NCI-H187 treated with DMSO at 0.1 percent for 48 hours (cell line): ENCODE measurements around the gene SUSD6.
A peak's percentile ranks its signal among the peaks of the same experiment; 100 is the strongest.

ENCODE experiments used
- DNase-seq: peaks from one replicate; lab custom pipeline; 2025; lab: John Stamatoyannopoulos, UW

The SUSD6 gene

GRCh38 chr14:69650948-69651369 lies 39.6 kb downstream of the SUSD6 start:
- DNase-seq, result no peak

DNA sequence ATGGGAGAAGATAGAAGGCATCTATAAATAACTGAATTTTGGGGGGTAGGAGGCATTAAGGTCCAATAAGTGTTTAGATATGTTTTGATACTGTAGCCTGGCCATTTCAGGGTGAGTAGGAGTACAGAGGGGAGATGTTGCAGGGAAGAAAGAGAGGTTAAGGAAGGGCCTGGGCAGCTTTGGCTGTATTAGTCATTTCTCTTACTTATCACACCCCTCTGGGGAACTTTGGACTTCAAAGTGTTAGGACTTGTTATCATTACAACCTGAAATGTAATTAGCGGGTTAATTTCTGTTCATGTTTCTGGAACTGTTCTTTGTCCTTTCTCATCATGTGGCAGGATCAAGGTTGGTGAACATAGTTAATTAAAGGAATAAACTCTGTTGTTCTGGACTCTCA lies 40.3 kb downstream of the SUSD6 start:
- DNase-seq, result no peak

GRCh38 chr14:69652942-69653684 lies 41.7 kb downstream of the SUSD6 start:
- DNase-seq, result no peak

DNA sequence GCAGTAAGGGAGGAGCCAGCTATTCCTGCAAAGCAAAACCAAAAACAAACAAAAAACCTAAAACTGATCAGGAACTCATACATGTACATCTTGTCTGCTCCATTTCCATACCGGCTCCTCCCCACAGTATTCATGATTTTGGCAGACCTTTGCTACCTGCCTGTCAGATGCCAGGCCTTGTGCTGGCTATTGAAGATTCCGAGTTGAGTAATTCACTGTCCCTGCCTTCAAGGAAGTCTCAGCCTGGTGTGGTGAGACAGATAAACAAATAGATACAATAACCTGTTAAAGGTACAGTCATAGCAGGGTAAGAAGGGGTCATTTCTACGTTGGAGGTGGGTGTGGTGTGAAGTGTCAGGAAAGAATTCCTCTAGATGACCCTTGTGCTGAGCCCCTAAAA lies 42.7 kb downstream of the SUSD6 start:
- no peak for DNase-seq

DNA sequence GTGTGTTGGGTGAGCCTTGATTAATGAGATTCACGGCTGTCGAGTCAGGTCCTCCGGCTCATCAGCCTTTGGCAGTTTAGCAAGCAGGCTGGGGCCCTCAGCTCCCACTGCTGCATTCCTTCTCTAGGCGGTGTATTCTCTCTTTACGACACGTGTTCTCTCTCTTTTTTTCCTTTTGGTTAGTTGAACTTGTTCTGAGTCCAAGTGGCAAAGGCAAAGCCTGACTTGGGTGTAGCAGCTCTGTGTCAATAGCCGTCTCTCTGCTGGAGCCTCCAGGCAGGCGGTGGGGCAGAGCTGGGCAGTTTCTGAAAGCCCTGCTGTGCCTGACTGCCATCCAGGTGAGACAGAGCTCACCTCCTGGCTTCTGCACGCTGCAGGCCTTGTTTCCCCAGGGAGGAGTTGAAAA lies 46.6 kb downstream of the SUSD6 start:
- peak; percentile 60 for DNase-seq

DNA sequence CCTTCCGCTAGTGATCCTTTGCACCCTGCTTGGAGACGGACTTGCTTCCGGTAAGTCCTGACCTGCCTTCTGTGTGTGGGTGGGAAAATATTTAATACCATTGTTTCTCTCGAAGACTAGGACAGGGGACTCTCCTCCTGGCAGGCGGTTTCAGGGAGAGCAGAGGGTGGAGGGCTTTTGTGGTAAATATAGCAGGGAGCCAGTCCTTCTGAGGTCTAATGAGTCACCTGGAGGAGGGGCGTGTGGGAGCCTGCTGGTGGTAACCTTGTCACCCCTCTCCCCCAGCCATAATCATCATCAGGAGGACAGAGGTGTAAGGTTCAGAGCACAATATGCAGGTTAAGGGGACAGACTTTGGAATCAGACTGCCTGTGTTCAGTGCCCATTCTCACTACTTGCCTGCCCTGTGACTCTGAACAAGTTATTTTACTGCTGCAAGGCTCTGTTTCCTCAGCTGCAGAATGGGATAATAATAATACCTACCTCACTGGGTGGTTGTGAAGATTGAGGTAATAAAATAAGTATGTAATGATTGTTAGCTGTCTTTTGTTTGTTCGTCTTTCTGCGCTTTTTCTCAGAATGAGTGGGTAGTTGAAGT lies 47.4 kb downstream of the SUSD6 start:
- no peak for DNase-seq

- DNase-seq, result no peak
These were observed 49.2 kb downstream of the SUSD6 start for GRCh38 chr14:69660344-69661193.

GRCh38 chr14:69661194-69661537 lies 49.8 kb downstream of the SUSD6 start:
- DNase-seq, result no peak

DNA sequence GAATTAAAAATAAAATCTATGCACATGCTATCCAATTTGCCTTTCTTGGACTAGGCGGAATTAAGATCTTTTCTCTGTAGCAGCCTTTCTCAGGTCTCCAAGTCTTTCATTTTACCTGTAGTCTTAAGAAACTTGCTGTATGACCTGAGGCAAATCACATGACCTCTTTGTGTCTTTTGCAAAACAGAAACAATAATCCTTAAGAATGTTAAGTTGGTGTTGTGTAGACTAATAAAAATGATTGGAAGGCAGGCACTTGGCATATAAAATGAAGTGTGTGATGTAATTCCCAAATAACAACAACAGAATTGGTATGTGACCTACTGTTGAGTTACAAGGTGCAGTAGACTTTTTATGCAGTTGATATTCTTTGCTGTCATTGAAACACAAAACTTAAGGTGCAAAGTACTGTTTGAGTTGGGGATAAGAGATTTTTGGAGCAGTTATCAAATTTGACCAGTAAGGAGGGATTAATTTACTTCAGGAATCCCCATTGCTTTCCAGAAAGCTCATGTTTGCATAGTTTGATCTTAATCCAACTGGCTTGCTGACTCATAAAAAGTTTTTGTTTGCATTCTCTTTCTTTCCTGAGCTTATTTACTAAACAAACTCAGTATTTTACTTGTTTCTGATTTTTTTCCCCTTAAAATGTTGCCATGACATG lies 51.4 kb downstream of the SUSD6 start:
- DNase-seq, result no peak

DNA sequence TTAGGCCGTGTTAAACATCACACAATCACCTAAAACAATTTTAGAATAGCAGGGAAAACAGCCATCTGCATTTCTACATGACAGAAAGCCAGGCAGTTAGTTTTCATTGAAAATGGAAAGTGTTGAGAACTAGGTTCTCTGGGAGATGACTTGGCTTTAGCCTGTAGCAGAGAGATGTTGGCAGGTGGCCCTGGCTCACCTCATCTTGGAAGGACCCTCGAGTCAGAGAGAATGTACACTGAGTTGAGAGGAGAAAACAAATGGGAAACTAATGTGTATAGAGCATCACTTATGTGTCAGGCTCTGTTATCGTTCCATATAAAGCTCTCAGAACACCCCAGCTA lies 51.9 kb downstream of the SUSD6 start:
- DNase-seq, result no peak

DNA sequence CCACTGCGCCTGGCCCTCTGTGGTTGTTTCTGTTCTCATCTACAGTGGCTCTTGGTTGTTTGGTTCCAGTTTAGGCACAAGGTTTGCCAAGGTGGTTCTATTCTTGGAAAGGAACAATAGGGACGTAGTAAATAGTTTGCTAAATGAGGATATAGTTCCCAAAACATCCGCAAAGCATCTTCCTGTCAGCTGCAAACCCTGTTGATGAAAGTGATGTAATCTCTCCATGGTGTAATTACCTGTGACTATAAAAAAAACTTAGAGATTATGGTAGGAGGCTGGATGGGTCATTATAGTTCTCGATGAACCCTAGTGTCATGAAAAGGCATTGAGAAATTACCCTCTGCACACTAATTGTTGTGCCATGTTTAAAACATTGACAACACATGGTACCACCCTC lies 52.9 kb downstream of the SUSD6 start:
- no peak for DNase-seq

- no peak for DNase-seq
These were observed 53.6 kb downstream of the SUSD6 start for GRCh38 chr14:69664865-69665526.

- DNase-seq, result no peak
These were observed 54.2 kb downstream of the SUSD6 start for GRCh38 chr14:69665631-69666030.

GRCh38 chr14:69666112-69666511 lies 54.7 kb downstream of the SUSD6 start:
- no peak for DNase-seq

- DNase-seq, result no peak
These were observed 55.4 kb downstream of the SUSD6 start for GRCh38 chr14:69666690-69667211.

- DNase-seq, result no peak
These were observed 56.5 kb downstream of the SUSD6 start for GRCh38 chr14:69667938-69668335.

GRCh38 chr14:69669375-69669774 lies 58.0 kb downstream of the SUSD6 start:
- no peak for DNase-seq

DNA sequence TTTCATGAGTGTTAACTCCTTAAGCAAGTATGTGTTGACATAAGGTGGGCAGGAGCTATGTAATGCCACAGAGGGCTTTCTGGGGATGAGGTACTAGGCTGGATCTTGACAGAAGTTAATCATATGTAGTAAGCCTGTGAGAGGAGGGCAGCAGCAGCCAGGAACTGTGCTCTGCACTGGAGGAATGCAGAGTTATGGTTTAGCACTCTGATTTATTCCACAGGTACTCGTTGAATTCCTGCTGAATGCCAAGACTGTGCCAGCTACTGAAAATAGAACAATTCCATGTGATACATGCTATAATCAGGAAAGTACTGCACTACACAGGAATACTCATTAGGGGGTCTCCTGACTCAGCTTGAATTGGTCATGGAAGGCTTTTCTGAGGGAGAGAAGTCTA lies 58.7 kb downstream of the SUSD6 start:
- no peak for DNase-seq

DNA sequence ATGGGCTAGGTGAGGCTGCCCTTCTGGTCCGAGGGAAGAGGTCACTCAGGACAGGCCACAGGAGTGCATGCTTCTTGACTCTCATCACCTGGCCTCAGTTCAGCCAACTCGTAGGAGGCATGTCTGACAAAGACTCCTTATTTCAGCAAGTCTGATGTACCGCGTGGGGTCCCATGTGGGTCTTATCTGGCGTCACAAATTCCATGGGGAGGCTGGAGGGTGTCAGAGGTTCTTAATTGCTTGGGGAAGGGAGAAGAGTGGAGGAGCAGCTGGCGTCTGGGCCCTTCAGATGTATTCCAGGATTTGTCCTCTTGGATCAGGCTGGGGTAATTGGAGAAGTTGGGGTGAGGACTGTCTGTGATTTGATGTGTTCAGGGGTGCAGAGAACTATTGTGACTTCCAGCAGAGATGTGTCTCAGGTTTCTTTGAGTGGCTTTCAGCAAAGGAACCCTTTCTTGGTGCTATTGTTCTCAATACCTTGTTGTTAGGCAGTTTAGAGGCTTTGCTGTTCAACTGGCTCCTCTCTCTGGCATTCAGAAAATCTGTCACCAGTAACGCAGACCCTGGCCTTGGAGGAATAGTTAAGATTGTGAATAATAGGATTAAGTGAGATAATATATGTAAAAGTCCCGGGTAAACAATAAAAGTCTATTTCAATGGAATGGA lies 60.1 kb downstream of the SUSD6 start:
- DNase-seq, result no peak

GRCh38 chr14:69672356-69672755 lies 61.0 kb downstream of the SUSD6 start:
- DNase-seq, result no peak

GRCh38 chr14:69673104-69673503 lies 61.7 kb downstream of the SUSD6 start:
- DNase-seq, result no peak
